ENCODE data around the gene CKMT1B. TPM values are rescaled to one million over a fixed set of nuclear protein-coding genes. Genes with fewer than 3 reads are reported as not detected.

The CKMT1B gene
- total RNA-seq, 1 experiment from 2014 or later, result 31.0 TPM

- no peak overlapping the region for H3K27ac Mint-ChIP-seq
These were observed 48.4 kb upstream of the CKMT1B start for GRCh38 chr15:43545426-43545825.

More at GRCh38 chr15:43545426-43545825, 48.4 kb upstream of the CKMT1B start:
- no peak overlapping the region for H3K14ac ChIP-seq (ENCODE audit: insufficient read depth, low read length)
- no peak overlapping the region for H2BK15ac ChIP-seq (ENCODE audit: low read depth, low read length)
- H4K20me1 ChIP-seq (ENCODE audit: control insufficient read depth, insufficient read depth, insufficient read length), result no peaks in the 10 kb centered on the region
- H3T11ph ChIP-seq (ENCODE audit: low read length), result no peak overlapping the region
- no peak overlapping the region for H3K4me2 ChIP-seq (ENCODE audit: insufficient read depth, insufficient read length, low read length)
- H3K4ac ChIP-seq (ENCODE audit: low read depth, low read length), result no peak overlapping the region
- H3K79me2 ChIP-seq (ENCODE audit: insufficient read depth, low read length), result no peaks in the 10 kb centered on the region
- H3K56ac ChIP-seq (ENCODE audit: insufficient read length, low read depth, low read length), result no peak overlapping the region
- H3K4me1 ChIP-seq (ENCODE audit: insufficient read depth, low read length), result no peaks in the 10 kb centered on the region
- H4K91ac ChIP-seq (ENCODE audit: insufficient read length, low read depth, low read length), result no peak overlapping the region
- H2BK120ac ChIP-seq (ENCODE audit: low read depth, low read length, poor library complexity, severe bottlenecking), result no peak overlapping the region
- TF ChIP-seq, protein P1, sequence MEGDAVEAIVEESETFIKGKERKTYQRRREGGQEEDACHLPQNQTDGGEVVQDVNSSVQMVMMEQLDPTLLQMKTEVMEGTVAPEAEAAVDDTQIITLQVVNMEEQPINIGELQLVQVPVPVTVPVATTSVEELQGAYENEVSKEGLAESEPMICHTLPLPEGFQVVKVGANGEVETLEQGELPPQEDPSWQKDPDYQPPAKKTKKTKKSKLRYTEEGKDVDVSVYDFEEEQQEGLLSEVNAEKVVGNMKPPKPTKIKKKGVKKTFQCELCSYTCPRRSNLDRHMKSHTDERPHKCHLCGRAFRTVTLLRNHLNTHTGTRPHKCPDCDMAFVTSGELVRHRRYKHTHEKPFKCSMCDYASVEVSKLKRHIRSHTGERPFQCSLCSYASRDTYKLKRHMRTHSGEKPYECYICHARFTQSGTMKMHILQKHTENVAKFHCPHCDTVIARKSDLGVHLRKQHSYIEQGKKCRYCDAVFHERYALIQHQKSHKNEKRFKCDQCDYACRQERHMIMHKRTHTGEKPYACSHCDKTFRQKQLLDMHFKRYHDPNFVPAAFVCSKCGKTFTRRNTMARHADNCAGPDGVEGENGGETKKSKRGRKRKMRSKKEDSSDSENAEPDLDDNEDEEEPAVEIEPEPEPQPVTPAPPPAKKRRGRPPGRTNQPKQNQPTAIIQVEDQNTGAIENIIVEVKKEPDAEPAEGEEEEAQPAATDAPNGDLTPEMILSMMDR (conservative IDR thresholded peaks at IDR 0.05), result no peak
- no peak overlapping the region for H4K8ac ChIP-seq (replicated peaks; ENCODE audit: insufficient read length, low read depth, low read length)
- no peaks in the 10 kb centered on the region; the same call in 1 of the 2 replicates for H3K27me3 ChIP-seq (ENCODE audit: insufficient read depth, low read length)
- Mint-ChIP-seq H3K9me3 (peaks cover 0 to 8% of the 10 kb centered on the region in 2 experiments; a peak in 3 of 5 replicates), H3K27me3 (ENCODE audit: low read depth) (no peaks in the 10 kb centered on the region), H3K36me3 (ENCODE audit: insufficient read depth in 1 of 3, low read depth in 3 of 3) (peaks cover 3 to 6% (median 4%) of the 10 kb centered on the region in 3 experiments; a peak in 4 of 7 replicates), H3K4me3 (no peak overlapping the region), H3K4me1 (no peaks in the 10 kb centered on the region)
- no peaks in the 10 kb centered on the region for H3K79me1 ChIP-seq (ENCODE audit: insufficient read depth, low read depth, low read length, poor library complexity, severe bottlenecking)
- no peaks in the 10 kb centered on the region for H3K9me3 ChIP-seq (ENCODE audit: control insufficient read depth, low read depth, low read length)
- H4K5ac ChIP-seq (ENCODE audit: insufficient read length, low read depth, low read length), result no peak overlapping the region
- no peak overlapping the region for H2BK5ac ChIP-seq (ENCODE audit: insufficient read length, low read length)
- DNase-seq, result no peak
- no peak overlapping the region for H3K23ac ChIP-seq (ENCODE audit: insufficient read length, low read depth, low read length)
- no peak overlapping the region for H3K27ac ChIP-seq (ENCODE audit: insufficient read length, low read depth, low read length)
- H2AK5ac ChIP-seq (ENCODE audit: insufficient read length, low read length), result no peak overlapping the region
- H2BK20ac ChIP-seq (ENCODE audit: low read depth, low read length, poor library complexity, severe bottlenecking), result no peak overlapping the region
- H2BK12ac ChIP-seq (ENCODE audit: insufficient read length, low read depth, low read length), result no peak overlapping the region
- H3K18ac ChIP-seq (ENCODE audit: insufficient read length, low read depth, low read length), result no peak overlapping the region
- H3K23me2 ChIP-seq (ENCODE audit: insufficient read length, low read depth, low read length, poor library complexity, severe bottlenecking), result no peaks in the 10 kb centered on the region
- no peak overlapping the region for H2AFZ ChIP-seq (ENCODE audit: low read length)
- H3K9ac ChIP-seq (ENCODE audit: extremely low read depth, insufficient read length, low read length), result no peak overlapping the region
- no CpG with 5 or more reads among the region's 1 CpG for WGBS (ENCODE audit: extremely low coverage, insufficient read length, low lambda C conversion rate)
